HFF-Myc (cell line): ENCODE measurements around the gene DHCR7.

Source experiments
- DNase-seq: peaks from one replicate; pipeline ENCODE4 v3.0.0-alpha.2; 2011; ENCODE audit warnings: low read depth; ENCODE audit errors: extremely low read depth
- H3K4me3 ChIP-seq: replicated peaks from 2 replicates; pipeline ENCODE4 v1.5.1; 2011; ENCODE audit warnings: low read depth, mild to moderate bottlenecking, control low read depth, low read length
- TF ChIP-seq, protein P1 (sequence below): IDR thresholded peaks from 2 replicates; pipeline ENCODE4 v1.5.1; 2012; ENCODE audit warnings: mild to moderate bottlenecking, low read depth, low read length, control low read depth; ENCODE audit errors: missing control alignments

Gene DHCR7

DNA sequence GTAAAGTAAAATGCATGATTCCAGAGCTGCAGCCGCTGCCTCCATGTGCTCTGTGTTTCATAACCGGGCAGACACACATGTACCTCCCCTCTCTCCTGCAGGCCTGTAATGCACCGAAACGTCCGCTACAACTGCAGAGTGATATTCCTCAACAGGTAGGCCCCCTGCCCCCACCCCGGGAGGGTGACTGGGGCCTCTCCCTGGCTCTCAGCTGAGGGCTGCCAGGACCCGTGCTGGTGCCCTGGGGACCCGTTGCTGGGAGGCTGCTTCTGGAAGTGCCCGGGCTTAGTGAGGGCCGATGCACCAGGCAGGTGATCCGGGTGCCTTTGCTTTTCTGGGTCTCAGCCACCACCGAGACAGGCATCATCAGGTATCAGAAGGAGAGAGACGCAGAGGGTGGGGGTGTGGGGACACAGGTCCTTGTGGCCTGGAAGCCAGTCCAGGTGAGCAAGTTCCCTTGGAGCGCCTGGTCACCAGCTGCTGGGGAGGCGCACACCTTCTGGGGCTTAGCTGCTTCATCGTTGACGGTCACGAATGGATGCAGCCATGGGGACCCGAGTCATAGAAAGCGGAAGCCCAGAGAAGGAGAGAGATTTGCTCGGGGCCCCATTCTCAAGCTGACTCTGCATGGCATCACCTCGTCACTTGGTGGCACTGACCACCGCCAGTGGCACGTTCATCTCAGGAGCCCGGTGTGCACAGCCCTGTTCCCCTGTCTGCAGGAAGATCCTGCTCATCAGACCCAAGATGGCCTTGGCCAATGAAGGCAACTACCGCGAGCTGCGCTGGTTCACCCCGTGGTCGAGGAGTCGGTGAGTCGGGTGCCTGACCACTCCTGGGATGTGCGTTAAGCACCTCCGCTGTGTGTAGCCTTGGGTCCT is 15.4 kb upstream of the DHCR7 start:
- TF ChIP-seq, protein P1, sequence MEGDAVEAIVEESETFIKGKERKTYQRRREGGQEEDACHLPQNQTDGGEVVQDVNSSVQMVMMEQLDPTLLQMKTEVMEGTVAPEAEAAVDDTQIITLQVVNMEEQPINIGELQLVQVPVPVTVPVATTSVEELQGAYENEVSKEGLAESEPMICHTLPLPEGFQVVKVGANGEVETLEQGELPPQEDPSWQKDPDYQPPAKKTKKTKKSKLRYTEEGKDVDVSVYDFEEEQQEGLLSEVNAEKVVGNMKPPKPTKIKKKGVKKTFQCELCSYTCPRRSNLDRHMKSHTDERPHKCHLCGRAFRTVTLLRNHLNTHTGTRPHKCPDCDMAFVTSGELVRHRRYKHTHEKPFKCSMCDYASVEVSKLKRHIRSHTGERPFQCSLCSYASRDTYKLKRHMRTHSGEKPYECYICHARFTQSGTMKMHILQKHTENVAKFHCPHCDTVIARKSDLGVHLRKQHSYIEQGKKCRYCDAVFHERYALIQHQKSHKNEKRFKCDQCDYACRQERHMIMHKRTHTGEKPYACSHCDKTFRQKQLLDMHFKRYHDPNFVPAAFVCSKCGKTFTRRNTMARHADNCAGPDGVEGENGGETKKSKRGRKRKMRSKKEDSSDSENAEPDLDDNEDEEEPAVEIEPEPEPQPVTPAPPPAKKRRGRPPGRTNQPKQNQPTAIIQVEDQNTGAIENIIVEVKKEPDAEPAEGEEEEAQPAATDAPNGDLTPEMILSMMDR: no peak
- DNase-seq: no peak
- no peak overlapping the region for H3K4me3 ChIP-seq

- TF ChIP-seq, protein P1: no peak
- DNase-seq: no peak
- no peak overlapping the region for H3K4me3 ChIP-seq
Observed at GRCh38 chr11:71462726-71463125, 14.5 kb upstream of the DHCR7 start.

DNA sequence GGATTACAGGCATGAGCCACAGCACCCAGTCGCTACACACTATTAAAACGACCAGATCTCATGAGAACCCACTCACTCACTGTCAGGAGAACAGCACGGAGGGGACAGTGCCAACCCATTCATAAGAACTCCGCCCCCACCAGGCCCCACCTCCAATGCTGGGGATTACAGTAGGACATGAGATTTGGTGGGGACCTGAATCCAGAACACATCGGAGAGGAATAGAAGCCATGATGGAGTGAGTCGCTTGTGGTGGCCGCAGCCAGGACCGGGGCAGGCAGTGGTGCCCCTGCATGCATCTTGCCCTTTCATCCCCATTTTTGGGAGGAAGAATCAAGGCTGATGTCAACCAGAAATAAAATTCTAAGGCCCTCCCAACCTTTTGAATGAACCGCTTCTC is 13.5 kb upstream of the DHCR7 start:
- H3K4me3 ChIP-seq: no peak overlapping the region
- TF ChIP-seq, protein P1: no peak
- no peak for DNase-seq

DNA sequence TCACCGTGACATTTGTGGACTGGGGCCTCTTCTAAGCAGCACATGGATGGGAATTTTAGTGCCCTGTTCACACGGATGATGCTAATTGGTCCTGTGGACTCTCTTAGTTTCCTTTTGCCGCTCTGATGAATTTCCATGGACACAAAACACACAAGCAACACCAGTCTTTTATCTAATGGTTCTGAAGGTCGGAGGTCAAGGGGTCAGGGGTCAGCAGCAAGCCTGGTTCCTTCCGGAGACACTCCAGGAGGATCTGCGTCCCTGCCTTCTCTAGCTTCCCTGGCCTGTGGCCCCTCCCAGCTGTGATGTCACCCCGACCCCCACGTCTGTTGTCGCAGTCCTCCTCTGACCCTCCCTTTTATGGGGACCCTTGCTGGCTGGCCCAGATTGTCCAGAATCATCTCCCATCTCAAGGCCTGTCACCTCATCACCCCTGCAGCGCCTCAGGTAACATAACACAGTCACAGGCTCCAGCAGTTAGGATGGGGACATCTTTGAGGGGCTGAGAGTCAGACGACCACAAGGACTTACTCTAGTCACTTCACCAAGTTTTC is 11.7 kb upstream of the DHCR7 start:
- TF ChIP-seq, protein P1: no peak
- DNase-seq: no peak
- H3K4me3 ChIP-seq: no peak overlapping the region

GRCh38 chr11:71459076-71459766 is 11.0 kb upstream of the DHCR7 start:
- no peak overlapping the region for H3K4me3 ChIP-seq
- TF ChIP-seq, protein P1: no peak
- no peak for DNase-seq

- no peak for DNase-seq
- H3K4me3 ChIP-seq: no peak overlapping the region
- TF ChIP-seq, protein P1: no peak
Observed at GRCh38 chr11:71458146-71459070, 10.2 kb upstream of the DHCR7 start.
